ENCODE results near the gene LRRC37B.
"Not testable (repeated sequence)": the region's sequence is repeated elsewhere in the genome, so short reads cannot be mapped to it uniquely, and the experiment has no call there.

The LRRC37B gene

GRCh38 chr17:32100323-32100722, 93.1 kb downstream of the LRRC37B start:
- DNase-seq: not testable (repeated sequence)

- no peak for DNase-seq
Measured at GRCh38 chr17:32100971-32101631, 93.9 kb downstream of the LRRC37B start.

DNA sequence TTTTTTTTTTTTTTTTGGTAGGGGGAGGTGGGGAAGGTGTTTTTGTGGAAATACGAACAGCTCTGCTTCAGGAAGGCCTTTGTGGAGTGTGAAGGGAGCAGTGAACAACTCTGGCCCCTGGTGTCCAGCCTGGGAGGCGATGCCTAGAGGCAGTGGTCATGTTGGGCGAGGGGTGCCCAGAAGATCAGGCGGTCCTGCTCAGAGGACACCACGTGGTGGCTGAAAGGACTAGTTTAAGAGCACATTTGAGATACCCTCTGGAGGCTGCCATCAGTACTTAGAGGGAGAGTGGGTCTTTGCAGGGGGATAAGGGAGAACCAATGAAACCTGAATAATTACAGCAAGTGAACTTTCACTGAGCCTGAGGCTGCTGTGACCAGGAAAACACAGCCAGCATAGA, 95.0 kb downstream of the LRRC37B start:
- no peak for DNase-seq

DNA sequence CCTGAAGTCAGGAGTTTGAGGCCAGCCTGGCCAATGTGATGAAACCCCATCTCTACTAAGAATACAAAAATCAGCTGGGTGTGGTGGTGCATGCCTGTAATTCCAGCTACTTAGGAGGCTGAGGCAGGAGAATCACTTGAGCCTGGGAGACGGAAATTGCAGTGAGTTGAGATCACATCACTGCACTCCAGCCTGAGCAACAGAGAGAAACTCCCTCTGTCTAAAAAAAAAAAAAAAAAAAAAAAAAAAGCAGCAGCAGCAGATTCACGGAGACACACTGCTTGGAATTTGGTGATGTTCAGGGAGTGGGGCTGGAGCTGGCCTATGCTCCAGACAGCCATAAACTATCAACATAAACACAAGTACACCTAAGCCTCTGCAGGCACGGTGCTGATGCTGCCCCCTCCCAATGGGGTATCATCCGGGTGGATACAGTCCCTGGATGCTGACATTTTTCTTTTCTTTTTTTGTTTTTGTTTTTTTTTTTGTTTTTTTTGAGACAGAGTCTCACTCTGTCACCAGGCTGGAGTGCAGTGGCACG, 95.5 kb downstream of the LRRC37B start:
- DNase-seq: no peak
